ENCODE results near the gene CNTRL.

DNA sequence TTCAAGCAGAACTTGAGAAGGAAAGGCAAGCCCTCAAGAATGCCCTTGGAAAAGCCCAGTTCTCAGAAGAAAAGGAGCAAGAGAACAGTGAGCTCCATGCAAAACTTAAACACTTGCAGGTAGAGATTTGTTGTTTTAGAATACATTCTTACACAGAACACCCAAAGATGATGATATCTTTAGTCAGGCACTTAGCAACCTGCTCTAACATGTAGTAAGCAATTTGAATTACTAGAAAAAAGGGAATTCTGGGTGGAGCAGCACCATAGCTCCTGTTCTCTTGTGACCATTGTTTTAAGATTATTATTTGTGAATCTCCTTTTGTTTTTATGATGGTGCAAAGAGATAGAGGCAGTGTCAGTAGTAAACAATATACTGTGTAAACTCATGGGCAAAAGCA is 63.8 kb downstream of the CNTRL start:
- TF ChIP-seq ZNF274 (IDR thresholded peaks at IDR 0.05; ENCODE audit: low read depth, low read length) (no peak), YY1 (IDR thresholded peaks at IDR 0.05; ENCODE audit: insufficient read depth, insufficient read length) (no peak)
